NCI-H146 treated with DMSO at 0.1 percent for 48 hours (cell line): Measurements from ENCODE around the gene PIEZO2.

ENCODE experiments used
- DNase-seq: peaks from one replicate; lab custom pipeline; 2025; ENCODE audit not compliant: unreplicated experiment; lab: John Stamatoyannopoulos, UW

Gene PIEZO2

DNA sequence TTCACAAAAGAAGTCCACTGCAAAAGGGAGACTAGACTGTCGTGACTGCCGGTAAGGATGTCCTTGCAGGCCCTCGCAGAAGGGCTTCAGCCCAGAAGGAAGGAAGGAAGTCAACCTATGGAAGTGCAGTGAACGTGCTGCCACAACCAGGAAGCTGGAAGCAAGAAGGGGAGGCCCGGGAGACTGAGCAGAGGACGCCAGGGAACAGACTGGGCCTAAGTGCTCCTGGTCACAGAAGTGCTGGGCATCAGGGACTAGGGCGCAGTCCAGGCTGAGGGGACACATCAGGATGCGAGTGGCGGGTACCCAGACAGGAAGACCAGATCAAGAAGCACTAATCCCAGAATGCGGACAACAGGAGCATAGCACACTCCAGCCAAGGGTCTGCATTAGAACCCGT is 78.8 kb downstream of the PIEZO2 start:
- no peak for DNase-seq

- DNase-seq = no peak
Observed at GRCh38 chr18:11066038-11066437, 83.3 kb downstream of the PIEZO2 start.

DNA sequence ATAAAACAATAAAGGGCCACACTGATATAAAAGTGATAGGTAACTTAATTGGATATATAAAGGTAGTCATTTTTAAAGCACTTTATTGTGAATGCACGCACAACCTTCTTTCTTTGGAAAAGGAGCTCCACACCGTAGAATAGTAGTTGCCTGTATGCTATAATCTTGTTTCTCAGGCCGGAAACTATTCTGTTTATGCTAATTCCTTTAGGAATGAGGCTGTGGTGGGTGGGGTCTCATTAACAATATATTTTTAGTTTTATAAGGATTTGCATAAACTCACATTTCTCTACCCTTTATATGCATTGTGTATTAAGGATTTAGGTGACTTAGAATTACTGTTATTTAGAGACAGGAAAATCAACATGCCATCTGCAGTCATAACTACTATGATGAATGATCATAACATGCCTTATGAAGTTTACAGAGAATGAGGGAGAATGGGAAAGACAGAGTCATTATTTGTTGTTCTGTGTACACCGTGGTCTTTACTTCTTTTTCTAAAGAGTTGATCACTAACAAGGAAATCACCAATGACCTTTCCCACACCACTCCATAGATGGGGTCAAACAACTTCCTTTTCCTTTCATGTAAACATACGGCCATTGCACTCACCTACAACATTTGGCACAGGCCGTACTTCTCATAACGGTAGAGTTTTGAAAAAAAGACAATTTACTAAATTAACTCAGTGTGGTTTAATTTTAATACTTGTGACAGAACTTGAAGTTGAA is 84.5 kb downstream of the PIEZO2 start:
- no peak for DNase-seq

- DNase-seq = no peak
Observed at GRCh38 chr18:11064106-11064505, 85.3 kb downstream of the PIEZO2 start.

DNA sequence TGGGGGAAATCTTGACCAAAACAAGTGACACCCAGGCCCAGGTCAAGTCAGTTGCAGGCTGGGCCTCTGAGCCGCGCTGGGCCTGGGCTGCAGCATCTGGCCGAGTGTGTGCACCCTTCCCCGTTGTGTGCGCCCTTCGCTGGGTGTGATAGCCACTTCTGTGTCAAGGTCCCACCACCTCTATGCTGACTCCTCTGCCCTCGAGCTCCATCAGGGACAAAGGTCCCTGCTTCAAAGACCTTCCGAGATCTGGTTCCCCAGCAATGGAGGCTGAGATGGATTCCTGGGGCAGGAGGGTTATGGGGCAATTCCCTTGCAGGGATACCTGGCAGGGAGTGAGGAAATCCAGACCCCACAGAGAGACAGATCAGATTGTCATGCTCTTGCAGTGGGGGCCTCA is 93.6 kb downstream of the PIEZO2 start:
- no peak for DNase-seq

- no peak for DNase-seq
Observed at GRCh38 chr18:11054497-11054896, 94.9 kb downstream of the PIEZO2 start.

DNA sequence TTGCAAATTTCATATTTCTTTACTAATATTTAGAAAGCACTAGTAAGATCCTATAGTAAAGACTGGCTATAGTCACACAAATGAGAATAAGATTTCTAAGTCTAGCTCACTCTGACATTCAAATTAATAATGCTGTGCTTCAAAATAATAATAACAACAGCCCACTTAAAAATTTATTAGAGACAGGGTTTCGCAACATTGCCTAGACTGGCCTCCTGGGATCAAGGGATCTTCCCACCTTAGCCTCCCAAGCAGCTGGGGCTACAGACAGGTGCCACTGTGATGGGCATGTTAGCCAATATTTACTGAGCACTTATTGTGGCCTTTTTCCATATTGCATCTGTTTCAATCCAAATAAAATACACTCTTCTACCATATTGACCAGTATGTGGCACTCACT is 96.1 kb downstream of the PIEZO2 start:
- no peak for DNase-seq

- no peak for DNase-seq
Observed at GRCh38 chr18:11052800-11053199, 96.6 kb downstream of the PIEZO2 start.

DNA sequence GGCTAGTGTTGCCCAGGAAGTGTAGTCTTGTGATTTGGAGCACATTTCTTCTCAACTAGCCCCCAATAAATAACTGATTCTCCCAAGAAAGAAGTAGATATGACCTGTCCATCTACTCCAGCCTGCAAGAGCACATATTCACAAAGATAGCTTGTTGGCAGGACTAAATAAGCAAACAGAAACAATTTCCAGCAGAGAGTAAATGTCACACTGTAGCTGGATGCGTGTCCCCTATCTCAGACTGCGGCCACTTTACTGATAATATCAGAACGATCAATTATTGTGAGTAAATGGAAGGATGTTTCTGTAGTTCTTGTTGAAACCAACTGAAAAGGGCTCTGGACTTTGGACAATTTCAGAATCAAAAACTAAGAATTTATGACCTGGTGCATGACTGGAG is 97.9 kb downstream of the PIEZO2 start:
- no peak for DNase-seq

DNA sequence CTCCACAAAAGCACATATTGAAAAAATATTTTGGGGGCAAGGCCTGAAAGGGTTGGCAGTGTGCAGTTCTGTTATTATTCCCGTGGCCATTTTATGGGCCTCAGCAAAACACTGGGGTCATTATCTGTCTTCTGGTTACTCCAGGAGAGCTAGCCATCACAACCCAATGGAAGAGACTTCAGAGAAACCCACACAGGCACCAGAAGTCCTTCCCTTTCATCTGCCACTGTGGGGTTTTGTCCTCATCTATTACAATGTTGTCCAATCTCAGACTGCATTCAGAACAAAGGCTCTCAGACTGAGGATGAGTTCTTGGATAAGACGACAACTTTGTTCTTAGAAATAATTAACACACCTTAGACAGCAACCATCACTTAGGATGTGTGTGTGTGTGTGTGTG is 98.4 kb downstream of the PIEZO2 start:
- no peak for DNase-seq

DNA sequence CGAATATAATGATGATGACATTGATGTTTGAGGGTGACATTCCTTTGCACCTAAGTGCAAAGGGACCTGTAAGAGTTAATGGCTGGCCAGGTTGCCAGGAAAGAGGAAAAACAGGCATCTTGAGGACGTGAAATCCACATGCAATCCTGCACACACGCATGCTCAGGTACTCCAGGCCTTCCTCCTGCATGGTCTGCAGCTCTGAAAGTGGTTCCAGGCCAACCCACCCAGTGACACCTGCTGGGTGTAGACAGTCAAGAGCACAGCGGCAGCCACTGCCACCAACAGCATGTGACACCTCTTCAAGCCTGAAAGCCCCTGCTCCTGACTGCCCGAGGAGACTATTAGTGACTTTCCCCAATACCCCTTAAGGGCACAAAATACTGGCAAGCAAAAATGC is 101.6 kb downstream of the PIEZO2 start:
- no peak for DNase-seq

- DNase-seq = no peak
Observed at GRCh38 chr18:11047156-11047555, 102.2 kb downstream of the PIEZO2 start.

GRCh38 chr18:11046140-11046539 is 103.2 kb downstream of the PIEZO2 start:
- no peak for DNase-seq

DNA sequence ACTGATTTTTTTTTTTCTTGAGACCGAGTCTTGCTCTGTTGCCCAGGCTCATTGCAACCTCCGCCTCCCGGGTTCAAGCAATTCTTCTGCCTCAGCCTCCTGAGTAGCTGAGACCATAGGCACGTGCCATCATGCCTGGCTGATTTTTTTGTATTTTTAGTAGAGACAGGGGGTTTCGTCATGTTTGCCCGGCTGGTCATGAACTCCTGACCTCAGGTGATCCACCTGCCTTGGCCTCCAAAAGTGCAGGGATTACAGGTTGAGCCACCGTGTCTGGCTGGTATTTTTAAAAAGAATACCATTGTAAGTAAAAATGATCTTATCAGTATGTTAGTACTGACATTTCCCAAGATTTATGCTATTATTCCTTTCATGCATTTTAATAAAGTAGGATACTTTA is 105.7 kb downstream of the PIEZO2 start:
- no peak for DNase-seq

DNA sequence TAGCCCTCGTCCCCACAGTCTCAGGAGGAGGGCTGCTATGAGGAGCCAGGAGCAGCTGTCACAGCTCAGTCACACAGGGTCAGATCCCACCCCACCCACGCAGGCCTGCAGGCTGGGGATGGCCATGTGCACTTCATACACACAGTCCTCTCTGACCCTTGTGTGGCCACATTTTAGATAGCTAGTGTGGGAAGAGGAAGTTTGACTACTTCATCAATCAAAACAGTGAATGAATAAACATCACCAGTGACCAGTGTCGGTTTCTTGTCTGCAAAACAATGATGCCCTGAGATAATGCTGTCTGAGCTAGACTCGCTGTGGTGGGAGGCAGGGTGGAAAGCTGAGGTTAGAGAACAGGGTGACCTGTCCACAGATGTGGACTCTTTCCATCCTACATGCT is 107.1 kb downstream of the PIEZO2 start:
- DNase-seq = no peak

DNA sequence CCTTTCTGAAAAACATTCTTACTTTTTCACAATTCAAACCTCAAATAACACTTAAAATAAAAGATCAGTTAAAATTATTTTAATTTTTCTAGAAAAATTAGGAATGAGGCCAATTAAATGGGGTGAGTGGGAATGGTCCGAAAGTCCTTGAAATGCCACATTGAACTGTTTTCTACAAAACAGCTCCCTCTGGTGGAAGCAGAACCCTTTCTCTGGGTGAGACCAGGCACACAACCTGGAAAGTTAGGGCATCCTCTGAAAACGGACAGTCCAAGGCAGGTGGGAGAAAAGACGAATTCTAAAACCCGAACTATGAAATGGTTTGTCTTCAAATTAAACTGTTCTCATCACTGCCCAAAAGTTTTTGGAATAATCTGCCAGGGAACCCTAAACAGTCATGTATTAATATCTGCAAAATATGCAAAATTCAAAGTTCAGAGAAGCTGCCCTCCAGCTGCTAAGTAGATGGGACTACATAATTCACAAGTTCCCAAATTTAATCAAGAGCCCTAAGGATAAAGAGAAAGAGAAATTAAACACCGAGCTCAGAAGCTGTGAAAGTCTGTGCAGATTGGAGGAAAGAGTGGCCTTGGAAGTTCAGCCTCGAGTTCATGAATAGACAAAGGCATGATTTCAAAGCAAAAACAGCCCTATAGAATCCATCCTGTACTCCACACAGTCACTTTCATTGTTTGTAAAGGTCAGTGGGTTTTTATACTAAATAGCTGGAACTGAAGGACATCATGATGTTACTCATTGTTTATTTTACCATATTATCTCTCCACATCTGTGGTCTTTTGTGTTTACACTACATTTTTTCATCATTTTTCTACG is 108.3 kb downstream of the PIEZO2 start:
- peak; percentile 24 for DNase-seq

- DNase-seq = no peak
Observed at GRCh38 chr18:11040359-11040758, 109.0 kb downstream of the PIEZO2 start.

GRCh38 chr18:11037533-11038240 is 111.7 kb downstream of the PIEZO2 start:
- no peak for DNase-seq

DNA sequence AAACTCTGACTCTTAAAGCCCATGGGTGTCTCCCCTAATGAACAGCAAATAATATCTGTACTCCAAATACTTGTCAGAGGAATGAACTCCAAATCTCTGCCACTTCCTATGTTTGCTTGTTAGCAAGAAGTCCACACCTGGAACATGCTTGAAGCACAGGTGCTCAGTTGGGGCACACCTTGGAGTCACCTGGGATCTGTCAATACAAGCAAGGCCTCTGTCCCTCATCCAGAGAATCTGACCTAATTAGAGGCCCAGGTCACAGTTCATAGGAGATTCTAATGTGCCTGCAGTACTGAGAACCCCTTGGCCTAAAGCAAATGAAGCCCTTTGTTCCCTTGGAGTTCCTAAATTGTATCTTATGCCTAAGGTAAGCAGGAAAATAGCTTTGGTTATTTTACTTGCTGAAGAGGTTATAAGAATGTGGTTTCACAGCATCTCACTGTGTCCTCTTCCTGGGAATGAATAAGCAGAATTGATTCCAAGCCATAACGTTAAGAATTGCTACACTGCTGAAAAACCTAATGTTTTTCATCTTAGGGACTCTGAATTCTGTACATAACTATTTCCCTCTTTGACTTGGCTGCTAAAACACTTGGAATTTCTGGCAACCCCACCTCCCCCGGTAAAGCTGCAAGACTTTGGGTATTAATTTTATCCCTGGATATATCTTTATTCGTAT is 113.4 kb downstream of the PIEZO2 start:
- DNase-seq = no peak

DNA sequence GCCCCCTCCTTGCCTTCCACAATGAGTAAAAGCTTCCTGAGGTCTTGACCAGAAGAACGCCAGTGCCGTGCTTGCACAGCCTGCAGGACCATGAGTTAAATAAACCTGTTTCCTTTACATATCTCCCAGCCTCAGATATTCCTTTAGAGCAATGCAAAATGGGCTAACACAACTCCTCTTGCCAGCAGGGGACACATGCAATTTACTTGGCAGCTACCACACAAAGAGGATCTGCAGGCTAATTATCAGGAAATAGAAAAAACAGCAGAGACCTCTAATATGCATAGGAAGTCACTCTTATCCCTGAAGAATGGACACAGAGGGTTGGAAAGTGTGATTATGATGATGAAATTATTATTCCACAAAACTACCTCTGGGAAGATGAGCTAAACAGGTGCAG is 114.0 kb downstream of the PIEZO2 start:
- DNase-seq = no peak

DNA sequence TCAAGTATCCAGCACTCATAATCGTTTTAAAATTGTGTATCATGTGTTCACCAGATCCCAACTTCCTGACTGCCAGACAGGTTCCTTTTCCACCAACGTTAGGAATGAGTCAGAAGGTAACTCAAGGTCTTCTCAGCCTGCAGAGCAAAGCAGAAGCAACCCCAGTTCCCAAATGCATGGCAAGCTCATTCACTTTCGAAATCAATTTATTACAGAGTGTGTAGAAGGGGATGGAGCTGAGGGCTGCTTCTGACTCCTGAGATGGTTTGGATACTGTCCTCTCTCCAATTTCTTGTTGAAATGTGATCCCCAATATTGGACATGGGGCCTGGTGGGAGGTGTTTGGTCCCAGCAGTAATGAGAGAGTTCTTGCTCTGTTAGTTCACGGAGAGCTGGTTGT is 114.5 kb downstream of the PIEZO2 start:
- DNase-seq = no peak
